Stimulated activated CD4-positive, alpha-beta T cell treated with anti-CD3 and anti-CD28 coated beads, Interleukin-15, amount 100 ng/mL, for 24 hours (primary cell): ENCODE data around the gene NFATC2.

Source experiments
- DNase-seq: peaks from one replicate; pipeline ENCODE4 v3.0.0-alpha.2; 2020

NFATC2 gene

DNA sequence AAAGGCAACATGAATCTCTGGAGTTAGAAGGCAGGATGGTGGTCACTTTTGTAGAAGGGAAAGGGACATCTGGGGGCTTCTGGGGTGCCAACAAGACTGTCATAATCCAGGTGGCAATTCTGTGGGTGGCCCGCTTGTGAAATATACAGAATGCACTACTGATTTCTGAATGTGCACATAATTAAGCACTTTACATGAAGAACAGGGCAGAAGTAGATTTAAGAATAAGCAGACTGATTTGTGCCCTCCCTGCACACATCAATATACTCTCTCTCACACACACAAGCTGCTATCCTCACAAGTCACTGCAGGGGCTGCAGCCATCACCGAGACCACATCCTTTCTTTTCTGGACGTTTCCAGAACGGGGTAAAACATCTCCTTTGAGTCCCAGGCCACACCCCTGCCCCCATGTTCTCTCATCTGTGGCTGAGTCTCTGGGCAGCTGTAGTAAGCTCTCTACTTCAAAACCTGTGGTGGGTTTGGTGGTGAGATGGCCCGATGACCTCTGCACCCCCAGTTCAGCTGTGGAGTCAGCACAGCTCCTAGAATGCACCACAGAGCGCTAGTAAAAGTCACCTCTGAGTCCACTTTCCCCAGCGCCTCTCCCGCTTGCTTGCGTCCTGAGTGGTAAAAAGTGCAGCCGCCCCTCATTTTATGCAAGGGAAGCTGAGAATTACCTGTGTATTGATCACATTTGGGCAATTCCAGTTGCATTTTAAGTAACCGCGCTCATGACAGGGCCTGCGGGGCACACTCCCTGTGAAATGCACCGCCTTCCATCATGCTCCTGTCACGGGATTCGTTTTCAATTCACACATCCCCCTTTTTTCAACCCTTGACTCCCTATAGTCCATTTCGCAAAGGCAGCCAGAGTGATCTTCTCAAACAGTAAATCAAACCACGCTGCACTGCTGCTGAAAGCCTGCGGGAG is 115.5 kb downstream of the NFATC2 start:
- DNase-seq, result no peak

DNA sequence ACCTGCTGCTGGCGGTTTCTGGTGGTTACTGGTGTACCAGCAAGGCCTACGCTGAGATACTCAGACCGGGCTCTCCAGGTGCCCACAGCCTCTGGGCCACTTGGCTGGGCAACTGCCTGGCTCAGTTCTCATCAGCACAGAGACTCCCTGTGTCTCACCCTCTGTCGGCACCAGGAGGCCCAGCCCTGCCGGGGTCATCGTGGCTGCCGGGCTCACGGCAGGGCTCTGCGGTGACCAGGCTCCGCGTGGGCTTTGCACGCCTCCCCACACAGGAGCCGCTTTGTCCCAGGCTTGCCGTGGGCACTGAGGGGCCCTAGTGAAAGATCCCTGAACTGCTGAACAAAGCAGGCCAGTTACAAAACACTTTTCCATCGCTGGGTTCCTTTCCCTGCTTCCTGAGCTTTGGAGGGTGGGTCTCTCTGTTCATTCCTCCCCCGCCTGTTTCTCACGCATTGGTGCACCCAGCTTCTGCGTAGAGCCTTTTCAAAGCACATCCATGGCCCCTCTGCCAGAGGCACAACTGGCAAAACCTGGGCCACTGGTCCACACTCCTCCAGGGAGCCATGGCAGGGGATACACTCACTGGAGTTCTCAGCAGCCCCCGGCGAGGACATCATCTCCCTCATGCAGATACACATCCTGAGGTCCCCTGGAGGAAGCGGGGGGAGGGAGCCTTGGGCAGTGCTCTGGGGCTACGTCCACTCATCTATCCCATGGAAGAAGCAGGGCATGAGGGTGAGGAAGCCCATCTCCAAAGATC is 117.0 kb downstream of the NFATC2 start:
- DNase-seq, result peak; percentile 35

DNA sequence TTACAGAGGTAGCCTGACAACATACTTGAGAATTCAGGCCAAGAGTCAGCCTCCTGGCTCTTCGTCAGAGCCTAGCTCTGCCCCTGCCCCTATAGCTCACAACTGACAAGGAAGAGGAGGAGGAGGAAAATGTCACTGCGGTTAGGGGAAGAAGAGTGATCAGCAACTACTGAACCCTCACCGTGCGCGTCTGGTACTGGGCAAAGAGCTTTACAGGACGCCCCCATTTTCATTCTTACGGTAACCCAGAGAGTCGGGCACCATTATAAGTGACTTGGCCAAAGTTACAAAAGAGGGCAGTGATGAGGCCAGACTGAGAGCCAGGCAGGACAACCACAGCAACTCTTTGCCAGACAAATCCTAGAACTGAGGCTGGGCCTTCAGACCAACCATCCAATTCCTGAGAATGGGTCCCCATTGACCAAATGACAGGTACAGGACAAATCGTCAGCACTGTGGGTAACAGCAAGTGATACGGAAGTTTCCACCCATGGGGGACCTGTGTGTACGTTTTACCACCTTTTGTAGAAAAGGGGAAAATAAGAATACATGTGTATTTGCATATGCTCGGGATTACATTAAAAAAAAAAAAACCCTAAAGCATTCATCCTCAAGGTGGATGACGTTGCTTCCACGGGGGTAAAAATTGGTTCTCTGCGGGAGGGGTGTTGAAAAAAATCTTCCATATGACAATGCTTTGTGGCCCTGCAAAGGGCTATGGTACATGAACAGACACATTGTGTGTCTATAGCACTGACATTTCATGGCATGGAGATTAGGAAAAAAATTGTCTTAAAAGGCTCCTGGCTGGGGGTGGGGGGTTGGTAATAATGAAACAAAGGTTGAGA is 118.0 kb downstream of the NFATC2 start:
- peak; percentile 48 for DNase-seq

DNA sequence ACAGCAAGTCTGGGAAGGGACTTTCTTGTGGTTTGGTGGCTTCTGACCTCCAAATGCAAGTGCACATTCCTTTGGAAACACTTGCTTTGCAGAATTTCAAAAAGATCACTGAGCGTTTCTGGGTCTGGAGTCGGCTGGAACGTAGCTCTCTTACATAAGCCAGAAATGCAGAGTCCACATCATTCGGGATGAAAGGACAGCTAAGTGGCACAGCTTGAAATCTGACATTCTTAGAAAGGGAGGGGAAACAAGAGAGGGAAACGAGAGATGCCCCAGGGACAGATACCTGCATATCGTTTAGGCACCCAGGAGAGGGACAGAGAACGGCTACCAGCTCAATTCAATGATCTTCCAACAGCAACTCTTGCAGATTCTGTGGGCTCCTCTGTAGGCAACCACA is 118.7 kb downstream of the NFATC2 start:
- DNase-seq, result no peak

DNA sequence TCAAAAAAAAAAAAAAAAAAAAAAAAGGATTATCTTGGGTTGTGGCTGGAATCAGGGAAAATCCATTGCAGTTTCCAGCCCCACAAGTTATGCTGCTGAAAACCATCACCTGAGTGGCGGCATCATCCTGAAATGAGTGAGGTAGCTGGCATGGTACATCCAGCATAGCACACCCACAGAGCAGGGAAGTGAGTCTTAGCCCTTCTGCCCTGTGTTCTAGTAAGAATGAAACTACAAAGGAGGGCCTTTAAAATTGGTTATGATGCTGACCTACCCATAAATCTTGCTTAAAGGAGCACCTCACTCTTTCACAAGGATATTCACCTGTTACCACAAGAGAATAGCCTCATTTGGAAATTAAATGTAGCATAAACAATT is 119.2 kb downstream of the NFATC2 start:
- peak; percentile 56 for DNase-seq

DNA sequence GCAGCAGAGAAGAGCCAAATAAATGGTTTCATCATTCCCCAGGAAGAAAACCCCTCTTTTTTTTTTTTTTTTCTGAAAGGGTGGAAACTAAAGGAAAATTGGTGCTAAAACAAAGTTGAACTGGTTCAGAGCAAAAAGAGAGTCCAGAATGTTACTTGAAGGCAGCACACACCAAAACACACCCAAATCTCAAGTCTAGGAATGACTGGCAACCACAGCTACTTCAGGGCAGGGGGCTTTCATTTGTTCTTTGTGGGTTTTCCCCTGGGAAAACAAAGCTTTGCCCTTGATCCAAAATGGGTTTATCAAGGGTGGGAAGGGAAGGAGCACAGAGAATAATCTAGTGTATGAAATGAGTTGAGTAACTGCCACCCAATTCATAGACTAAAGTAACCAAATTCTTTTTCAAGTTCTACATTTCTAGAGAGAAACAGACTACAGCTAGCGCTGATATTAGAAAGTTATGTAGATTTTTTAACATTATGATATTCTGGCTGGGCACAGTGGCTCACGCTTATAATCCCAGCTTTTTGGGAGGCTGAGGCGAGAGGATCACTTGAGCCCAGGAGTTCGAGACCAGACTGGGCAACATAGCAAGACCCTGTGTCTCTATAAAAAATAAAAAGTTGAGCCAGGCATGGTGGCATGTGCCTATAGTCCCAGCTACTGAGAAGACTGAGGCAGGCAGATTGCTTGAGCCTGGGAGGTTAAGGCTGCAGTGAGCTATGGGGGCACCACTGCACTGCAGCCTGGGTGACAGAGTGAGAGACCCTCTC is 119.8 kb downstream of the NFATC2 start:
- DNase-seq, result no peak

DNA sequence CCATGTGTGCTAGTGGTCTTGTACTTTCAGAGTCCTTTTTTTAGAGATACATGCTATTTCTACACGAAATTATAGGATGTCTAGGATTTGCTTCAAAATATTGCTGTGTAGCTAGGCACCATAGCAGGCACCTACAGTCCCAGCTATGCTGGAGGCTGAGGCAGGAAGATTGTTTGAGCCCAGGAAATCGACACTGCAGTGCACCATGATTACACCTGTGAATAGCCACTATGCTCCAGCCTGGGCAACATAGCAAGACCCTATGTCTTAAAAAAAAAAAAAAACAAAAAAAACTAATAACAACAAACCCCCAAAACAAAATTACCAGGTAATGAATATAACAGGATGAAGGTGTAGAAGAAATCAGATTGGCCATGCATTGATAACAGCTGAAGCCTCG is 121.7 kb downstream of the NFATC2 start:
- DNase-seq, result no peak

DNA sequence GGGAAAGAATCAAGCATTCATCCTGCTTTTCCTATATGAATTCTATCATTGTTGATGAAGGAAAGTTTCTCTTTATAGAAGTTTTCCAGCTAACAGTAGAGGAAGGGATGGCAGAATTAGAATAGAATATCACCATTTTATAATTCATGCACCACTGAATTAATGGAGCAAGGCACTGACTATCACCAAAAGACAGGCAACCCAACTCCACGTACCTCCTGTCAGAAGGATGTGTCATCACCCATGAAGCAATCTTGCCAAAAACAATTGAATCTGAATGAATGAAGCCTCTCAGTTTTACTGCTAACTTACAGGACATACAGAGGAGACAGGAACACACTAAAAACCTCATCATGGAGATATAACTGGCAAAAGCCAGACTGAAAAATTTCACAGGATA is 122.4 kb downstream of the NFATC2 start:
- no peak for DNase-seq

DNA sequence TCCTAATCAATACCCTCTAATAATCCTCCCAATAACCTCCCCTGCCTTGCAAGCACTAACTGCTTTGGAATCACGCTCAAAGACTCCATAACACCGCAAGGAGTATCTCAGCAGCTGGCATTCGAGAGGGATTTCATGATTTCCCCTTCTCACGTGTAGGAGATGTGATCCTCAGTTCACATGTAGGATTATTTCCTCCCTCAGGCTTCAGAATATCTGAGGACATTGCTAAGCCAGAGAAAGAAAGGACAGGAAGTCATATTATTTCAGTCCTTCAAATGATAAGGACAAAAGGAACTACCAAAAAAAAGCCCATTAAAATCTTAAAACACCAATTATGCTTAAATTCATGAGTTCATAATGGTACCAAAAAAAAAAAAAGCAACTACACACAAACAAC is 122.9 kb downstream of the NFATC2 start:
- no peak for DNase-seq

DNA sequence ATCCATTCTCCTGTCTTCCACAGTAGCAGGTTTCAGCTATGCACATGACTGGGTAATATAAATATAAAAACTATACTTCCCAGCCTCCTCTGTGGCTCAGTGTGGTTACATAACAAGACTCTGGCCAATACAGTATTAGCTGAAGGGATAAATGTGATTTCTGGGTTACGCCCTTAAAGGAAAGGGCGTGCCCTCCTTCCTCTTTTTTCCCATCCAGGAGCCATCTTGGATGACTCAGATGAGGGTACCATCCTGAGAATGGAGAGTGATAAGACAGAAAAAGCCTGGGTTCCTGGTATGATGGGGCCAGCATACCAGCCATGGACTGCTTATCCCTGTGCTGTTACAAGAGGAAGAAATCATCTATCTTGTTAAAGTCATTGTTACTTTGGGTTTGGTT is 123.3 kb downstream of the NFATC2 start:
- DNase-seq, result no peak

DNA sequence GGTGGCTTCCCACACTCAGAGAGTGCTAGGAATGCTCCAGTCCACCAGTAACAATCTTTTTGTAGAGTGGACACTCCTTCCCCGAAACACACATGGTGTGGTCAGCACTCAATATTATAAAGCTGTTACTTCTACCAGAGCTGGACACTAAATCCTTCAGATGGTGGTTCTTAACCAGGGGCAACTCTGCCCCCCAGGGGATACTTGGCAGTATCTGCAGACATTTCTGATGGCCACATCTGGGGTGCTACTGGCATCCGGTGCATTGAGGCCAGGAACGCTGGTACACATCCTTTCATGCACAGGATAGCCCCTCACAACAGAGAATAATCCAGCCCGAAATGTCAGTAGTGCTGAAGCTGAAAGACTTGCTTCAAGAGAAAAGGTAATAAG is 124.4 kb downstream of the NFATC2 start:
- no peak for DNase-seq

DNA sequence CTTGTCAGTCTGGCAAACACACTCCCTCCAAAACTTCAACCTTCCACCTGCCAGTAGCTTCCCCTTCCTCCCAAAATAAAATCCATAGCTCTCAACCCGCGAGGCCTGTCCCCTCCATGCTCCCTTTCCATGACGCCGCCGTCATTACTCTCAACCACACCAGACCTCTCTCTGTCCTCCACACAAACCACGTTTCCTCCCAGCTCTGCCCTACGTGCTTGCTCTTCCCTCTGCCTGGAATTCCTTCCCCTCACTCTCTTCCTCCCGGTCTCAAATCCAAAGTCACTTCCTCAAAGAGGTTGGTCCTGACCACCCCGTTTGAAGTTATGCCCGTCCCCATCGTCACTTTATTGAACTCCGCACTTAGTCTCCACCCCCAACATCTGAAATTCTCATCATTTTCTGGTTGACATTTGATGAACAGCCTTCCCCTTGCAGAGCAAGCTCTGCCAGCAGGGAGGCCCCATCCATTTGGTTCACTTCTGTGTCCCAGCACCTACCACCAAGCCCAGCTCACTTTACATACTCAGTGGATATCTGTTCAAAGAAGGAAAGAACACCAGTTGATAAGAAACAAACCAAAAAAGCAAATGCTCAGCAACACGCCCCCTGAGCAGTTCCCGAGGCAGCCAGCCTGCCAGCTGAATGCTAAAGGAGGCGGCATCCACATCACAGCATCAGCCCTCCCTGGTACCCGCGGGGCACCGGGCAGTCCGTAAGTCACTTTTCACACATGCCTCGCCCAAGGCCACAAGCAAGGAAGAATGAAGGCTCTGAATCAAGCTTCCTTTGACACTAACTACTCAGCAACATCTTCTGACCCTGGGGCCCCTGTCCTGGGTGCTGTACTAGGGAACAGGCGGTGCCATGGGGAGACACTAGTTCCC is 125.0 kb downstream of the NFATC2 start:
- DNase-seq, result no peak

DNA sequence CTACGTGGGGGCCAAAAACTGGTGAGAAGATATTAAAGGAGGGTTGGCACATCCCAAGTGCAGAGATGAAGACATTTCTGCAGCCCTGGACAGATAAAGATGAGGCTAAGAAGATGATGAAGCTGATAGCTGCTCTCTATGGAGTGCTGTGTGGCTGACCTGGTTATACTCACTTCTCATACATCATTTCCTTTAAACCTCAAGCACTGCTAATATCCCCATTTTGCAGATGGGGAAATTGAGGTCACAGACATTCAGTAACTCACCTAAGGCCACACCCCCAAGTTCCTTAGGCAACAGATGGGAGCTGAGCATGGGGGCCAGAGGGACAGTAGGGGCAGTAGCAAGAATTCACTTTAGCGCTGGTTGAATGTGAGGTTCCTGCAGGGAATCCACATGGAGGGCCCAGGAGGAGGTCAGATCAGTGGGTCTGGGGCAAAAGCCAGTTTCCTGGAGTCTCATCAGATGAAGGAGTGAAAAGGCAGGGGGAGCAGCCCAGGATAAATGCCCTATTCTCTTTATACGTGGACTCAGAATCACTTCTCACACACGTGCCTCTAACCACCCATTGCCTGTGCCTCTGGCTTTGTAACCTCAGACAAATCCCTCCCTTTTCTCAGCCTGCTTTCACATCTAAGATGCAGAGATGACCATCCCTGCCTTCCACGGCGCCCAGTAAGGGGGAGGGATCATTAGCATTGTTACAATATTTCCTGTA is 125.8 kb downstream of the NFATC2 start:
- DNase-seq, result no peak

DNA sequence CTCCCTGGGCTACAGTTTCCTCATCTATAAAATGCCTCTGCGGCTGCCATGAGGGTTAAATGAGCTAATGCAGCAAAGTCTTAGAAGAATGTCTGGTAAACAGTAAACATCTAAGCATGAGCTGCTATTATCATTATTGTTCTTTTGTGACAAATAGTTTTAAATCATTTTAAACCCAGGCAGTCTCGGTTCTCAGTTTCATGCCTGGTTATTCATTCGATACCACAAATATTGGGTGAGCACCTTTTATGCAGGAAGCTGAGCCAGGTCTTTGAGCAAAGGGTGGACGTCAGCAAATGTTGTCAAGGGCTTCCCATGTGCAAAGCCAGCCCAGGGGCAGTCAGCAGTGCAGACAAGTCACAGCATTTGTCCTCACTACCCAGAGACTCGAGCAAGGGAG is 128.7 kb downstream of the NFATC2 start:
- no peak for DNase-seq

DNA sequence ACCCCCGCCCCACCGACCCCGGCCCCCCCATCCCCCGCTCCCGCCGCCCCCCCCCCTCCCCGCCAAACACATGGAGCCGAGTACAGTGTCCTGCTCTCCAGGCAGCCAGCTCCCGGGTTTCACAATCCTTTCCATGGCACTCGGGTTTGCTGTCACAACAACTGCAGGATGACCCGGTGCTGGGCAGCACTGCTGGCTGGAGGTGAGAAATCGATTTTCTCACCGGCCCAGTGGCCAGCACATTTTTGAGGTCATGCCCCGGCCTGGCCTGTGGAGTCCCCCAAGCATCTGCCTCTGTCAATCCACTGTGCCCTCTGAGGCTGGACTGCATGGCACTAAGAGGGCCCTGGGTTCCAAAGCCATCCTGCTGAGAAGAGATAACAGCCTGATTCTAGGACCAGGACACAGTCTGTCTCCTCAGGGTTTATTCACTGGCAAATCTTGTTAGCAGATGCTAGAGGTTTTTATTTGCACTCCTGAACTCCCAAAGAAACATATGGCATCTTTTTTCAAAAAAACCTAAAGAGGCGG is 129.5 kb downstream of the NFATC2 start:
- no peak for DNase-seq

DNA sequence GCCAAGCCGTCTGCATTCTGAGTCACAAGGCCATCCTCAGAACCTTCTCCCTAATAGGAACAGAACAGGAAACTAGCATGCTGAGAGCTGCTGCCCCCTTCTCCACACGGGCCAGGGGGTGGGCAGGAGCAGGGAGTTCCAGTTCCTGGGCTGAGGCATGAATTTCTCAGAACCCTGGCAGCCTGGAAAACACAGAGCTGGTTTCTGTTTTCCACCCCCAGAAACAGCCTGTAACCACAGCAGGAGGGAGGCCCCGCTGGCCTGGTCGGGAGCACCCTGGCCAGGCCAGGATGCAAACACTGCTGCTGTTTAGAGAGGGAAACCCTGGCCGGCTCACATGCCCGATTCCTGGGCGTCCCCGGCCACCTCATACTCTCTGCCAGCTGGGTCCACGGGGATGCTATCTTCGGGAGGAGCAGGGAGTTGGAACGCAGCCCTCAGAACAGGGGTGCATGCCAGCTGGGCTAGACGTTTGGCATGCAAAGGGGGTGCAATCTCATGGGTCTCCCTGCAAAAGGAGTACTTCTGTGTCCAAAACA is 130.1 kb downstream of the NFATC2 start:
- peak; percentile 22 for DNase-seq

DNA sequence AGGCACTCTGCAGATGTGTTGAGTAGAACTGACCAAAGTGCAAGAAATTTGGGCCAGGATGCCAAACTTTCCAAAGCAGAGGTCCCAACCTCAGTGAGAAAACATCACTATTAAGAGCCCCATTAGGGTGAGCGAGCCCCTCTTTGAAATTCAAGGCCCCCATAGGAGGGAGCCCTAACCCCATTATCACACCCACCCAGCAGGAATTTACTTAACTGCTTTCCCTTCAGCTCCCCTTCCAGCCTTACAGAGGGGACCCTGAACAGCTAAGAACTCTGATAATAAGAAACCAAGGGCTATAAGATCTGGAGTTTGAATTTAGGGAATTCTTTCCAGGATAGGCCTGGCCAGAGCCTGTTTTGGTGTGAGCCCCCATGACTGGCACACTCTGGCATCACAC is 130.6 kb downstream of the NFATC2 start:
- DNase-seq, result no peak

DNA sequence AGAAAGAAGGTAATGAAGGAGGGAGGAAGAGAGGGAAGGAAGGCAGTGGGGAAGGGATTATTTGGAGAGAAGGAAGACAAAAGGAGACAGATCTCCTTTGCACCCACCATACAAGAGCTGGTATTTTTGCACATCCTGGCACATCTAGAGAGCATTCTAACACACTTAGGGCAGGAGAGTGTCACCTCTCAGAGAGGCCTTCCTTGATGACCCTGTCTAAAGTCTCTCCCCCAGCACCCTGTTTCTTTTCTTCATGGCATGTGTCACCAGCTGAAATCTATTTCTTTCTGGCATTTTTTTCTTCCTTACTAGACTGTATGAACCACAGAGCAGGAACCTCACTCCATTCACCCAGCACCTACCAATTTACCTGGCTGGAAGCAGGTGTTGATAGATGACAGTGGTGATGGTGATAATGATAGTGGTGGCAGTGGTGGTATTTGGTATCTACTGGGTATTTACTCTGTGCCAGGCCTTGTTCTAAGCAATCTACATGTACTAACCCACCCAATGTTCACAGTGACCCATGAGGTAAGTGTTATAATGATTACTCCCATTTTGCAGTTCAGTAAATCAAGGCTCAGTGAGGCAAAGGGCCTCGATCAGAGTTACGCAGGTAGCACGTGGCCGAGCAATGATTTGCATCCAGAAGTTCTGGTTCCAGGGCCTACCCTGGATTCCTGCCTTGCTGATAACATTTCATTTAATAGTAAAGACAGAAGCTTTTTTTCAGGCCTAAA is 131.8 kb downstream of the NFATC2 start:
- no peak for DNase-seq

DNA sequence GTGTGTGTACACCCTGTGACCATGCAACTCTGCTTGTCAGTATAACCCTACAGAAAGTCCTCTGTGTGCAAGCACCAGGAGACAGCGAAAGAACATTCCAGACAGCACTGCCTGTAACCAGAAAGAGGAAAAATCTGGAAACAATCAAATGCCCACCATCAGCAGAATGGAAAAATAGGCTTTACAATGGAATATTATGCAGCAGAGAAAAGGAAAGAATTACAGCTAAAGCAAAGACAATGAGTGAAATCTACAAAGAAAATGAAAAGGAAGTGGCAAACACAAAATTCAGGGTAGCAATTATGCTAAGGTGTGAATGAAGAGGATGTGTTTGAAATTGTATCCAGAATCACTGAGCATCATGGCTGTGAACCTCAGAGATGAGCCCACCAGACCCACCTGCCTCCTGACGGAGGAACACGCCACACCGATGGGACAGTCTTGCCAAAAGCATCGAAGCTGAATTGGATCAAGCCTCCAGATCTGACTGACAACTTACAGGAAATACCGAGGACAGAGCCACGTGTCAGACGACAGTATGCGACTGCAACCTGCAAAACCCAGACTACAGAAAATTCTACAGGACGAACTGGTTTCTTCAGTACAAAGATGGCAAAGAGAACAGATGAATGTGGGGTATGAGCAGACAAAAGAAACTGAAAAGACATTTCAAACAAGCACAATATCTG is 133.2 kb downstream of the NFATC2 start:
- DNase-seq, result no peak
